RPMI8226 (cell line): ENCODE measurements around the gene TOP1.

Experiments used
- DNase-seq: peaks from one replicate; pipeline ENCODE4 v3.0.0-alpha.2; 2015

Gene TOP1

DNA sequence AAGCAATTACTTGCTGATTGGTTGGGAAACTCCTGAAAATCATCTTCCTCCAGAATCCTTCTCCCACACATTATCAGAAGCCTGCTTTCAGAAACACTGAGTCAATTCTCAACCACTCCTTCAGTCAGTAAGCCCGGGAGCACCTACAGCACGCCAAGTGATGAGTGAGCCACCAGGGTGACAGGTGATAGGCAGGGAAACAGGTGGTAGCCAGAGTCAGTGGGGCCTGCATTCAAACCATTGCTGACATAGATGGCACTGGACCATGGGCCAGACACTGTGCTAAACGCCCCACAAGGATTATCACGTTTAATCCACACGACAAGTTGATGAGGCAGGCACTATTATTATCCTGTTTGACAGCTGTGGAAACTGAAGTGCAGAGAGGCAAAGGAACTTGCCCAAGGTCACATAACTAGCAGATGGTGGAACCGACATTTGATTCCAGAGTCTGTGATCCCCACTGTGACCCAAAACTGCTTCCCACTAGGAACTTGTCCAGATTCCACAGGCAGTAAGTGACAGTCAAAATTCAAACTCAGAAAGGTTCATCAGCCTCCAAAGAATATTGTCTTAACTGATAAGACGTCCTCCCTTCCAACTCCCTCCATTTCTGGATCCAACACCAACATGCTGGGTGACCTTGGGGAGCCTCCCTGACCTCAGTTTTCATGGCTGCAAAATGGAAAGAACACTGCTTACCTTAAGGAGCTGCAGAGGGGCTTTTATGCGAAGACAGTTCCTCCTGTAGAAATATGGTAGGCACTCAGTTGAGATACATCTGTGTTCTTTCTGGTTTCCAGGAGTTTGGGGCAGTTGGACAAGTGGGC is 23.9 kb upstream of the TOP1 start:
- peak; percentile 59 for DNase-seq

DNA sequence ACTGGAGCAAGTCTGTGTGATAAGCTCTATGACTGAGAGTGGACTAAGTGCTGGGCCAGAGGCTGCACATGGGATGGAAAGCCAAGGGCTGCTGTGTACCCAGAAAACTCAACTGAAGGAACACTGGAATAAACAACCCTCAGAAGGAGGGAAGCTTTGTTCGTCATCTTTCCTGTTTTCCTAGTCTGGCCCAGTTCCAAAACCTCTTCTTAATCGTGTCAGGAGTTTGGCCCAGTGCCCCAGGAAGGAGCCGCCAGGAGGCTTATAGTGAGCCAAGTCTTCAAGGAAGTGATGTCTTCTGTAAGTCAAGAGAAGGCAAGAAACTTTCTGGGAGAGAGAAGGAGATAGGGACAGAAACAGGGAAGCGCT is 23.3 kb upstream of the TOP1 start:
- DNase-seq, result no peak

DNA sequence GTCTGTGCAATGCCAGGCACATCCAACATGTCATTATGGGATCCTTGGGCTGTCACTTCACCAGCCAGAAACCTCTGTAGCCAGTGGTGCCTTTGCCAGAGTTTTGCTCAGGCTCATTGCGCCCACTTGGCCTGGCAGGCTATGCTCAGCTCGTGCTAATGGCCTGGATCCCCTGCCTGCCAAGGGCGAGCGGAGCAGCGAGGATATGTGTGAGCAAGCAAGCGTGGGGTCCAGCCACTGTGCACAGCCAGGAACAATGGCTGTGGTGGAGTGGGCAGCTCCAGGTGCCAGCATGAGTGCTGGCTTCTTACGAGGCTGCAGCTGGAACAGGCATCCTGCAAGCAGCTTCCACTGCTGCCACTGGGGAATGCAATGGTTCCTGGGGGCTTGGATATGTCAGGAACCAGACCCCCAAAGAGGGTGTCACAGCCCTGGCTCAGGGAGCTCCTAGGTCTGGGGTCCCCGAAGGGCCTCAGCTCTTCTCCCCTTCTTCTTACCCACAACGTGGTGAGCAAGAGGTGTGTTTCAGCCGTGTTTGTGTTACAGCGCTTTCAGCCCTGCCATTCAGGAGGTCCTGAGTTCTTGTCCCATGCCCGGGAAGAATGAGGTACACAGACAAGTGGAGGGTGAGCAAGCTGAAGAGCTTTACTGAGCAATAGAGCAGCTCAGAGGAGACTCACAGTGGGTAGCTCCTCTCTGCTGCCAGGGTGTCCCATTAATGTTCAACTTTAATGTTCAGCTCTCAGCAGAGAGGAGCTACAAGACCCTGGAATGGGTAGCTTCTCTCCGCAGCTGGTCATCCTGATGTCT is 22.3 kb upstream of the TOP1 start:
- DNase-seq, result no peak

DNA sequence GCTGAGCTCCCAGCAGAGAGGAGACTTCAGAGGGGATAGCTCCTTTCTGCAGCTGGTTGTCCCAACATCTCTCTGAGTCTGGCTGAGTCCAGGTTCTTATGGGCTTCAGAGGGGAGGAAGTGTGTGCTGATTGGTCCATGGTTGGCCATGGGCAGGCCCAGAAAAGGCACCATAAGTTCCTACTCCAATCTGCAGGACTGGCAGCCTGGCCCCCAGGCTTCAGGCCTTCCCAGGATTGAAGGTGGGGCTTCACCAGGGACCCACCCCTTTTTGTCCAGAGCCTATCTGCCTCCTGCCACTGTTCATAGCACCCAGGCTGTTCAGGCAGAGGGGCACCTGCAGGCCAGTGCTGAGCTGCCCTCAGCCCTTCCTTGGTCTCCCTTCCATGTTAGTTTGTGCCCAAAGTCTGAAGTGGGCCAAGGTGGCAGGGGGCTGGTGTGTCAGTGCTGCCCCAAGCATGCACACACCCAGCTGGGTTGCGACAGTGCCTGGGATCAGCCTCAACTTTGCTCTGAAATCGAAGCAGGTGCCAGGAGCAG is 21.6 kb upstream of the TOP1 start:
- DNase-seq, result no peak

DNA sequence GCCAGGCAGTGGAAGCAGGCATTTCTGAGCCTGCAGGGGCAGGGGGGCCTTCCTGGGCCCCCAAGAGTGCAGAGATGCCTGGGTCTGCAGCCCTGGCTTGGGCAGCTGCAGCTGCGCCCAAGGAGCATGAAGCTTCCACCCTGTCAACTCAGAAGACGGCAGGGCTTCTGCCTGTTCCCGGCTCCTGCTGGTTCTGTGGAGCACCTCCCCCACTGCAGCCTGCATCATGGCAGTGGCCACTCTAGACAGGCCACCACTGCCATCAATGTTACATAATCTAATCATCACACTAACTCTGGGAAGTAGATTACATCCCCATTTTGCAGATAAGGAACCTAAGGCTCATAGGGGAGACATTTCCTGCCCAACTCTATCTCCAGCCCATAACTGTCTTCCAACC is 21.1 kb upstream of the TOP1 start:
- no peak for DNase-seq

DNA sequence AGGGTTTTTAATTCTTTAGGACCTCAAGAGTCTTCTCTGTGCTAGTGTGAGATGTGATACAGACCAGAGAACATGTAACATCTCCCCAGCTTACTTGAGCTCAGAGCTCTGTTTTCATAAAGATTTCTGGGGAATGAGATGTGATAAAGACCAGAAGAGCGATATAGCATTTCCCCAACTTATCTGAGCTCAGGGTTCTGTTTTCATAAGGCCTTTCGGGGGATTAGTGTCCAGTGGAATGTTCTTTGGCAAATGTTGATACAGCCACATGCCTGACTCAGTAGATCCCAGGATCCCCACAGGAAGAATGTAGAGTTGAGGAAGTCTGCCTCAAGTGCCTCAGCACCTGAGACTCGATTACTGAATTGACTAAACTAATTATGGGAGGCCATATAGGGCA is 18.7 kb upstream of the TOP1 start:
- DNase-seq, result no peak

DNA sequence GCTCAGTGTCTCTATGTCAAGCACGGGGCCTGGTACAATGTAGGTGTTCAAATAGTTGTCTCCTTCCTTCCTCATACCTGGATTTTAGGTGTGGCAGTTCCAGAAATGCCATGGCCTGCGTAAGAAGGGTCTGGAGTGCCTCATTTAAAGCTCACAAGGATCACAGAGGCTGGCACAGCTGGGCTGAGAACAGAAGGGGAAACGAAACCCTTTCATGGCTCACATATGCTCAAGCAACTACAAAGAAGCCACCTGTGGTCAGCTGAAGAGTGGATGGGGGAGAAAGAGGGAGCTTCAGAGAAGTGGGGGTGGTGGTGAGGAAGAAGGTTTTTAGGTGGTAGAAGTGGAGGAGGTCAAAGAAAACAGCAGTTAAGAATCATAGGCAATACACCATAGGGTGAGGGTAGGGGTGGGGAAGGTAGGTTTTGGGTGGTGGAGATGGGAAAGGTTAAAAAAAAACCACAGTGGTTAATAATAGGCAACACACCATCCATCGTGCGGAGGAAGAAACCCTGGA is 17.0 kb upstream of the TOP1 start:
- DNase-seq, result peak; percentile 94

DNA sequence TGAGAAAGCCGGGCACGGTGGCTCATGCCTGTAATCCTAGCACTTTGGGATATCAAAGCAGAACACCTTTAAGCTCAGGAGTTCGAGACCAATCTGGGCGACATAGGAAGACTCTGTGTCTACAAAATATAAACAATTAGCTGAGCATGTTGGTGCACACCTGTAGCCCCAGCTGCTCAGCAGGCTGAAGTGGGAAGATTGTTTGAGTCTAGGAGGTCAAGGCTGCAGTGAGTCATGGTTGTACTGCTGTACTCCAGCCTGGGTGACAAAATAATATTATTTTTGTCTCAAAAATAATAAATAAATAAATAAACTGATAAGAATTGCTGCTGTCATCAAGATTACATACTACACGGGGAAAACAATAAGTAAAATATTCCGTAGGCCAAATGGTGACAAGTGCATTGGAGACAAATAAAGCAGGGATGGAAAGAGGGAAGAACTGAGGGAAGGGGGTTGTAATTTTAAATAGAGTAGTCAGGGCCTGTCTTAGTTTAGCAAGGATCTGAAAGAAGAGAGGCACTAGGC is 14.0 kb upstream of the TOP1 start:
- peak; percentile 49 for DNase-seq

DNA sequence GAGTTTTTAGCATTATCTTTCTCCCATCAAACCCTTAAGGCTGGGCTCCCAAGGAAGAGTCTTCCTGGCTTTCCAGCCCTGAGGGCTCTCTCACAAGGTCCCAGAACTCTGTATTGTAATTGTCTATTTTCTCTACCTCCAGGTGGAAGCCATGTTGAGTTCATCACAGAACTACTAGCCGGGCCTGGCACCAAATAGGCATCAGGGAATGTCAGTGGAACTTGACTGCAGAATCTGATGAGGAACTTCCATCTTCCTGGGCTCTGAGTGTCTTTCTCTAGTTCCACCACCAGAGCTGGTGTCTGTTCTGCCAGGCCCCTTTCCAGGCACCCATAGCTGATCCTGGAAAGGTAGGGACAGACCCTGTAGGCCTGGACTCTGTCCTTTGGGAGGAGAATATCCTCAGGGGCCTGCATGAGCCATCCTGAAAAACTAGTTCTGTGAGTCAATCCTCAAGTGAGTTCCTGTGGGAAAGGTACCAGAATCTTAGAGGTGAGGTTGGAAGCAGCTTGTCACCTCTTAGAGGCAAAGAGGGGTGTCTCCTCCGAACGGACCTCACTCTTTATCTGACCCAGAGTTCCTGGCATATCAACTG is 11.1 kb upstream of the TOP1 start:
- no peak for DNase-seq

DNA sequence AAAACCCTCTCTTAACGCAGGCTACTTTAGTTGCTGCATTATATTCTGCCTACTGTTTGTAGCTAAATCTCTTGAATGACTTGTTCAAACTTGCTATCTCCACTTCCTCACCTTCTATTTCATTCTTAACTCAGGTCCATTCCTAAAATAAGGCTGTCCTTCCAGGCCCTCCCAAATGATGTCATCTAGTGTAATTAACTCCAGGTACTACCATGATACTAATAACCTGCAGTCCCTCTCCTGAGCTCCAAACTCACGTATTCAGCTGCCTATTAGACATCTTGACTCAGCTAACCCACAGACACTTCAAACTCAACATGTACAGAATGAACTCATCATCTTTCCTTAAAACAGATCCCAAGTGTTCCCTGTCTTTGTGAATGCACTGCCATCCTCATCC is 10.5 kb upstream of the TOP1 start:
- DNase-seq, result no peak

DNA sequence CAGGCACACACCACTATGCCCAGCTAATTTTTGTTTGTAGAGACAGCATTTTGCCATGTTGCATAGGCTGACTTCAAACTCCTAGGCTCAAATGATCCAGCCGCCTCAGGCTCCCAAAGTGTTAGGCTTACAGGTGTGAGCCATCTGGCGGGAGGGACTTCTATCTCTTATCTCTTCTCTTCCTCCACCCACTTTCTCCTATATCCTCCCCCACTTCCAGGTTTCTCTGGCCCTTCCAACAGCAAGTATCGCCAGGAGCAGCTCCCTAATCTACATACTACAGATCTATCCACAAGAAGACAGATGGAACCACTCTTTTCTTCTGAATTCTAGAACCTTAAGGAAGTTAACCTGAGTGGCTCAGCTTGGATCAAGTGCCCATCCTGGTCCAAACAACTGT is 5.1 kb upstream of the TOP1 start:
- DNase-seq, result no peak

DNA sequence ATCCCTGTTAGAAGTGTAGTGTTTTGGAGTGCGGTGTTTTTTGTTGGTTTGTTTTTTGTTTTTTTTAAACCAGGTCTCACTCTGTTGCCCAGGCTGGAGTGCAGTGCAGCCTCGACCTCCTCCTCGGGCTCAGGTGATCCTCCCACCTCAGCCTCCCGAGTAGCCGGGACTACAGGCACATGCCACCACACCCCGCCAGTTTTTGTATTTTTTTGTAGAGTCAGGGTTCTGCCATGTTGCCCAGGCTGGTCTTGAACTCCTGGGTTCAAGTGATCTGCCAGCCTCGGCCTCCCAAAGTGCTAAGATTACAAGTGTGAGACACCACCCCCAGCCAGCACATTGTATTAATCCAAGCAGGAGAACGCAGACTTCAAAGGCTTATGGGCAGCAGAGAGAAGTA is 1.3 kb upstream of the TOP1 start:
- no peak for DNase-seq

DNA sequence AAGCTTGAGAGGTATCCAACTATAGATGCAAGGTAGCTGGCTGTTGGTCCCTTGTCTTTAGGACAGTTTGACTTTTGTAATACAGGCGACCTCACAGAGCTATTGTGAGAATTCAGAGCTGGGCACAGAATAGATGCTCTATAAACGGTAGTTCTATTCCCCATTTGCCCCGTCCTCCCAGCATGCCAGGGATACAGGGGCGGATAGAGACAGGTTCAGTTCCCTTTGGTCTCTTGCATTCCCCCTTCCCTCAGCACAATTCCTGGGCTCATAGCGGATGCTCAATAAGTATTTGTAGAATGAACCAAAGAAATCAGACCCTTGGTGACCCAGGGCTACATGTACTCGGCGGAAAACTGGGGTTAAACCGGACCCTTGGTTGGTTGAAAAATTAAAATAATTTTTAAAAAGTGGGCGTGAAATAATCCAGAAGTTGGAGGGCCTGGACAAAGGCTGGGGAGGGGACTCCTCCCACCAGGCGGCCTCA is 707 bp upstream of the TOP1 start:
- no peak for DNase-seq

DNA sequence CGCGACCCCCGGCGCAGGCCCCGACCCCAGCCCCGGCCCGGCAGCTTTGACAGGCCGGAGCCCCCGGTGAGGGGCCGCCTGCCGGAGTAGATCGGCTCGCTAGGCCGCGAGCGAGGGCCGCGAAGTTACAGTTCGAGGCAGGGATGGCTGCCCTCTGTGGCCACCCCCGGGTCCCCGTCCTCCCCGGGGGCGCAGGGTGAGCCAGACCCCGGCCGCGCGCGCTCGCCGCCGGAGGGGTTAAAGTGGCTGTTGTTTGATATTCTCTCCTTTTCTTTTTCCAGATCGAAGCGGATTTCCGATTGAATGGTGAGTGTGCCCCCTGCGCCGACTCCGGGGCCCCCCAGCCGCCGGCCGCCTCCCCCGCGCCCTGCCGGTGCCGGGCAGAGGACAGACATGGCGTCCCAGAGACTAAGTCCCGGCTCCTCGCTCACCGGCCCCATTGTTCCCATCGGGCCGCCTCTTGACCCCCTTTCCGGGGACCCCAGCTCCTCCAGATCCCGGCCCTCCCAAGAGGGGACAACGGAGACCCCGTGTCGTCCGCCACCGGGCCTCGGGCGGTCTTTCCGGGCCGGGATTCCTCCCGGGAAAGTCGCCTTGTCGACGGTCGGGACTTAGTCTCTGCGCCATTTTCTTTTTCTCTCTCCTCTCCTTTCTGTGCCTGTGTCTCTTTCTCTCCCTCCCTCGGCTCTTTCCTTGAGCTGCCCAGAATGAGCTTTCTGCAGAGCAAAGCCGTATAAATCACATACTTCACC is 704 bp downstream of the TOP1 start:
- DNase-seq, result no peak

DNA sequence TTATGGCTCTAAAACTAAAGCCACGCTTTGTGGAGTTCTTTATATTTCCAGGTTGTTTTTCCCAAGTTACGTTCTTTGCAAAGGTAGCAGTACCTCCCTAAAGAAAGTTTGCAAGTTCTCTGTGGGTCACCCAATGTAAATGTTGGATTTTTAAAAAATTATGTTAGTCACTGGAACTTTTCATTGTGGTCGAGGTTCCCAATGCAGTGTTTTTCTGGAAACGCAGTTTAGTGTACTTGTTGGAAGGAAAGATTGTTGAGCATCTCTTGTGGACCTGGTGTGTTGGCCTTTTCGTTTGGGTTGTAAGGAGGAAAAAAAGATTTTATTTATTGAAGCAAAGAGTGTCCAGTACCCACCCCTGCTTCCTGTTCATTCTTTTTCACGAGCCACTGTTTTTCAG is 1.4 kb downstream of the TOP1 start:
- DNase-seq, result no peak

DNA sequence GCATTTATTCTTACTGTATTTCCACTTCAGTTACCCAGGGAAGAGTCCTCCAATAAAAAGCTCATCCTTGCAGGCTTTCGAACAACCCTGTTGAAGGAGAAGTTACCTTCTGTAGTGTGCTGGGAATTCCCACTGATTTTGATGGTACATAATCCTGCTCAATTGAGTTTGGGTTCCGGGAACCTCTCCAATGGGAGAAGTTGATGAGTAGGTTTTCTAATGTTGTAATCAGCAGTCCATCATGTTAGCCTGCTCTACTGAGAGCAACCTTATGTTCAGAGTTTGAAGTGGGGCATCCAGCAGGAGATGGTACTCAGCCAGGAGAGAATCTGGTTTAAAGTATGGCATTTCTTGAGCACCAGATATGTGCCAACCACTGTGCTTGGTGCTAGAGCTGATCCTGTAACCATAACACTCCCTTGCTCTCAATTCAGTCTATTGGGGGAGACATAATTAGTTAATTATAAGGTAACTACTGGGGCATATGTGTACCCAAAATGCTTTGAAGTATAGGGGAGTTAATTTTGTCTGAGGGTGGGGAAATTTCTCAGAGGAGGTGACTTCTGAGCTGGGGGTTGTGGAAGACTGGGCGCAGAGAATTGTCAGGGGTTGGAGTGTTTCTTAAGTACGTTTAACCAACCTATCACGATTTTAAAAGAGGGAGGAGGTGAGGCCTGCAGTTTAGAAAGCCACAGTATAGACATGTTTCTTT is 2.1 kb downstream of the TOP1 start:
- no peak for DNase-seq

DNA sequence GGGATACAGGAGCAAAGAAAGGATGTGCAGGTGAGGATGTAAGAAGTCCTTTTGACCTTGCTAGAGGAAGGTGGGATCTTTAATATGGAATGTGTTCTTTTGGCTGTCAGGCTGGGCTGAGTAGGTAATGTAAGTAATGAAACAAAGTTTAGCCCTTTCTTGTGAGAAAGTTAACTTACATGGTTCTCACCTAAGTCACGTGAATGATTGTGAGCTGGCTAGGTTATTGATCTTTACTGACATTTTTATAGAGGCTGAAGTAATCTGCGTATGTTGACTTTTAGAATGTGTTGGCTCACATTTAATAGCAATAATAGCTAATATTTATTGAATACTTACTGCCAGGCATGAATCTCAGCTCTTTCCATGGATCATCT is 2.6 kb downstream of the TOP1 start:
- no peak for DNase-seq

DNA sequence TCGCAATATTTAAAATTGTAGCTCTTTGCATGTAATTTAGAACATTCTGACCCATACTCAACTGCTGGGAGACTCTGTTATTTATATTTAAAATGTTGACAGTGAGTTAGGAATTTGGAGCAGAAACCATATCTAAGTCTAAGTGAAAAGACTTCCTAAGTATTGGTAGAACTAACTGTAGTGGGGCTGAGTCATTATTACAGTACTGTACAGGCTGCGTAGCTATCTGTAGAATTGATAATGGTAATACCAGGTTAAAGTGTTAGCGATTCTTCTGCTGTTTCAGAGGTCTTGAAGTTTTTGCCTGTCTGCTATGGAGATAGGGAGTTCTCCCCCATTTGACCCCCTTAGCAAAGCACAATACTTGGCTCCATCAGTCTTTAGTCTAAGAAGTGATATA is 3.6 kb downstream of the TOP1 start:
- no peak for DNase-seq

DNA sequence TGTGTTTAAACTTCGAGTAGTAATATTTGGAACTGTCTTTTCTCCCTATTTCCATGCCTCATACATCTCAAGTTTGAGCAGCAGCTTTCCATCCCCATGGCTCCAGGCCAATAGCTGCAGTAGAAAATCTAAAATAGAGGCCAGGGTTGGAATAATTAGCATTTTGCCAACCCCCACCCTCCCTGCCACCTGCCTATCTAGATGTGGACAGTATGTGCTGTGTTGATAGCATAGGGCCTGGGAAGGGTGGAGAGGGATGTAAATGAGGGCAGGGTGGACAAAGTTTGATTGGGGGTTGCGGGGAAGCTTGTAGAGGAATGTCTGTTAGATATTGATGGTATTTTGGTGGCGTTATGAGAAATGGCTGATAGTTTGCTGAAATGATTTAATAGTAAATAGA is 5.6 kb downstream of the TOP1 start:
- no peak for DNase-seq

DNA sequence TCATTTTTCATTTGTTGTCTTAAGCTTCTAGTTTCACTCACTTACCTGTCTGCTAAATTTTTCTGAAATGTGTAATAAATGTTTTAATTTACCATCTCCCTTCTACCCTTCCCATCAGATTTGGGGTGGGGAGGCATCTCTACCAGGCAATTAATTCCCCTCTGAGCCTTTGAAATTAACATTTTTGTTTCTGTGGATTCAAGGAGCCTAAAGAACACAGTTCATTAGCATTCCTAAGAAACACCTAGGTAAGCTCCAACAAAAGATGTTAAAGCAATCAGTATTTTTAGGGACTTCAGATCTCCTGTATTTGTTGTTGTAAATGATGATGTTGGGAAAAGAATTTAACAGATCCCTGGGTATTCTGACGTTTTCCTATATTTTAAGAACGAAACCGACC is 6.6 kb downstream of the TOP1 start:
- no peak for DNase-seq

DNA sequence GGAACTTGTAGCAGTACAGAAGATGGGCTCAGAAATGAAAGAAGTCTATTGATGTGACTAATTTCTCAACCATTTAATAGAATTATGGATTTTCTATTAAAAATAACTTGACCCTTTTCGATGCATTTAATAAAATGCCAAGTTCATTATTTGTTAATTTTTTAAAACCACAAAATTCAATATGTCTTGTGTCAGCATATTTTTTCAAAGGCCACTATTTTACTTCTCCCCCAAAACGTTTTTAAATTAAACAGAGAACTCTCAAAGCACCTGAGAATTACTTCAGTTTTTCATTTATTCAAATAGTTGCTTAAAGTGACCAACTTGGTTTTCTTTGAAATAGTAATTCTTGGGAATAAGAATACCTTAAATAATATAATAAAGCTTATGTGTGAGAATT is 8.6 kb downstream of the TOP1 start:
- no peak for DNase-seq
